ENCODE results near the gene IL16. TPM values are rescaled to one million over a fixed set of nuclear protein-coding genes. Genes with fewer than 3 reads are reported as not detected.

IL16 gene
- polyA plus RNA-seq, 1 experiment: 0.01 TPM

GRCh38 chr15:81349271-81349670 lies 152.6 kb downstream of the IL16 start:
- no peak for DNase-seq (ENCODE audit: low read depth)
- Histone ChIP-seq H3K4me3 (ENCODE audit: low read depth, low read length) (no peak overlapping the region), H3K27me3 (ENCODE audit: control insufficient read depth, insufficient read depth, low read length) (no peaks in the 10 kb centered on the region), H3K36me3 (ENCODE audit: control insufficient read depth, insufficient read depth, low read length) (no peaks in the 10 kb centered on the region)
- no peak for TF ChIP-seq CTCF (IDR thresholded peaks at IDR 0.05; ENCODE audit: insufficient read depth, low read depth, low read length)
- CTCF ChIA-PET: no interaction called here
- POLR2A ChIA-PET: no interaction called here

- no peak for TF ChIP-seq CTCF (IDR thresholded peaks at IDR 0.05; ENCODE audit: insufficient read depth, low read depth, low read length)
- POLR2A ChIA-PET: no interaction called here
- Histone ChIP-seq H3K4me3 (ENCODE audit: low read depth, low read length) (no peak overlapping the region), H3K27me3 (ENCODE audit: control insufficient read depth, insufficient read depth, low read length) (no peaks in the 10 kb centered on the region), H3K36me3 (ENCODE audit: control insufficient read depth, insufficient read depth, low read length) (no peaks in the 10 kb centered on the region)
- DNase-seq (ENCODE audit: low read depth): no peak
- CTCF ChIA-PET: no interaction called here
These were observed 155.0 kb downstream of the IL16 start for GRCh38 chr15:81351651-81352050.

- no peak for DNase-seq (ENCODE audit: low read depth)
- no peak for TF ChIP-seq CTCF (IDR thresholded peaks at IDR 0.05; ENCODE audit: insufficient read depth, low read depth, low read length)
- no peak overlapping the region for H3K4me3 ChIP-seq (ENCODE audit: low read depth, low read length)
- peaks cover 1% of the 10 kb centered on the region; the same call in 1 of the 2 replicates for H3K27me3 ChIP-seq (ENCODE audit: control insufficient read depth, insufficient read depth, low read length)
- CTCF ChIA-PET: interaction anchor here (0.7 to 3.8 kb wide), 7 partner anchors 10 to 81 kb away, joined by 3 to 20 read pairs (median 3); no protein-coding TSS in a partner anchor
- POLR2A ChIA-PET: no interaction called here
- no peaks in the 10 kb centered on the region for H3K36me3 ChIP-seq (ENCODE audit: control insufficient read depth, insufficient read depth, low read length)
These were observed 159.6 kb downstream of the IL16 start for GRCh38 chr15:81356252-81356651.

GRCh38 chr15:81357180-81357686 lies 160.6 kb downstream of the IL16 start:
- Histone ChIP-seq H3K27me3 (ENCODE audit: control insufficient read depth, insufficient read depth, low read length) (peaks cover 1% of the 10 kb centered on the region; the same call in 1 of the 2 replicates), H3K36me3 (ENCODE audit: control insufficient read depth, insufficient read depth, low read length) (no peaks in the 10 kb centered on the region), H3K4me3 (ENCODE audit: low read depth, low read length) (no peak overlapping the region)
- TF ChIP-seq CTCF (IDR thresholded peaks at IDR 0.05; ENCODE audit: insufficient read depth, low read depth, low read length): no peak
- no peak for DNase-seq (ENCODE audit: low read depth)
- POLR2A ChIA-PET: no interaction called here
- CTCF ChIA-PET: interaction anchor here (0.6 to 3.8 kb wide), 8 partner anchors 9 to 83 kb away, joined by 3 to 20 read pairs (median 3); no protein-coding TSS in a partner anchor

- POLR2A ChIA-PET: no interaction called here
- no peak for DNase-seq (ENCODE audit: low read depth)
- Histone ChIP-seq H3K36me3 (ENCODE audit: control insufficient read depth, insufficient read depth, low read length) (no peaks in the 10 kb centered on the region), H3K27me3 (ENCODE audit: control insufficient read depth, insufficient read depth, low read length) (peaks cover 1% of the 10 kb centered on the region; the same call in 1 of the 2 replicates), H3K4me3 (ENCODE audit: low read depth, low read length) (no peak overlapping the region)
- CTCF ChIA-PET: interaction anchor here (0.6 to 1.4 kb wide), 3 partner anchors 21 to 42 kb away, joined by 3 read pairs; no protein-coding TSS in a partner anchor
- TF ChIP-seq CTCF (IDR thresholded peaks at IDR 0.05; ENCODE audit: insufficient read depth, low read depth, low read length): no peak
These were observed 161.6 kb downstream of the IL16 start for GRCh38 chr15:81358248-81358647.
